ENCODE measurements around the gene CRYBA4. TPM values are rescaled to one million over a fixed set of nuclear protein-coding genes. Genes with fewer than 3 reads are reported as not detected.

CRYBA4 gene
- total RNA-seq, 1 donor = not detected

DNA sequence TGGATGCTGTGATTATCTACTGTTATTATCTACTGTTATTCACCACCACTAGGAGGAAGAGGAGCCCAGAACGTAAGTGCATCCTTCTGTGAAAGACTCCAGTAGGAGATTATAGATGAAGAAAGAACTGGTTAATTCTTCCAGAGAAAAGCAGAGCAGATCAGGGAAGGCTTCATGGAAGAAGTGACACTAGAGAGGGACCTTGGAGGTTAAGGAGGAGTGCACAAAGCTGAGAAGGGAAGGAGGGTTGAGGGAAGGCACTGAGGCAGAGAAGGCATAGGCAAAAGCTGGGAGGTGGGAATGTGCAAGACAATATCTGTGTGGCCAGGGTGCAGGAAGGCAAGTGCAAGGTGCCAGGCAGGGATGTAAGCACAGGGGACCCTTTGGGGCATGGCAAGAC is 17.4 kb upstream of the CRYBA4 start:
- Histone ChIP-seq H3K36me3 (ENCODE audit: insufficient read depth, low read length) (no peaks in the 10 kb centered on the region), H3K79me2 (ENCODE audit: insufficient read depth, low read length) (no peaks in the 10 kb centered on the region), H3K4me3 (ENCODE audit: insufficient read depth, low read length) (no peak overlapping the region), H3K4me2 (ENCODE audit: insufficient read depth, low read length) (no peak overlapping the region), H2AFZ (ENCODE audit: low read length) (no peak overlapping the region), H4K20me1 (ENCODE audit: insufficient read depth, low read length) (no peaks in the 10 kb centered on the region), H3K27ac (ENCODE audit: low read depth, low read length) (no peak overlapping the region), H3K27me3 (ENCODE audit: insufficient read depth, low read length) (peaks cover 4% of the 10 kb centered on the region), H3K4me1 (ENCODE audit: insufficient read depth, low read length) (peaks cover 5% of the 10 kb centered on the region), H3K9me3 (ENCODE audit: low read depth, low read length) (no peaks in the 10 kb centered on the region)
- no peak for DNase-seq (ENCODE audit: insufficient read length, low spot score, missing footprints)
- TF ChIP-seq, protein P1, sequence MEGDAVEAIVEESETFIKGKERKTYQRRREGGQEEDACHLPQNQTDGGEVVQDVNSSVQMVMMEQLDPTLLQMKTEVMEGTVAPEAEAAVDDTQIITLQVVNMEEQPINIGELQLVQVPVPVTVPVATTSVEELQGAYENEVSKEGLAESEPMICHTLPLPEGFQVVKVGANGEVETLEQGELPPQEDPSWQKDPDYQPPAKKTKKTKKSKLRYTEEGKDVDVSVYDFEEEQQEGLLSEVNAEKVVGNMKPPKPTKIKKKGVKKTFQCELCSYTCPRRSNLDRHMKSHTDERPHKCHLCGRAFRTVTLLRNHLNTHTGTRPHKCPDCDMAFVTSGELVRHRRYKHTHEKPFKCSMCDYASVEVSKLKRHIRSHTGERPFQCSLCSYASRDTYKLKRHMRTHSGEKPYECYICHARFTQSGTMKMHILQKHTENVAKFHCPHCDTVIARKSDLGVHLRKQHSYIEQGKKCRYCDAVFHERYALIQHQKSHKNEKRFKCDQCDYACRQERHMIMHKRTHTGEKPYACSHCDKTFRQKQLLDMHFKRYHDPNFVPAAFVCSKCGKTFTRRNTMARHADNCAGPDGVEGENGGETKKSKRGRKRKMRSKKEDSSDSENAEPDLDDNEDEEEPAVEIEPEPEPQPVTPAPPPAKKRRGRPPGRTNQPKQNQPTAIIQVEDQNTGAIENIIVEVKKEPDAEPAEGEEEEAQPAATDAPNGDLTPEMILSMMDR (IDR thresholded peaks at IDR 0.05; ENCODE audit: extremely low read depth, low read depth, low read length) = no peak

DNA sequence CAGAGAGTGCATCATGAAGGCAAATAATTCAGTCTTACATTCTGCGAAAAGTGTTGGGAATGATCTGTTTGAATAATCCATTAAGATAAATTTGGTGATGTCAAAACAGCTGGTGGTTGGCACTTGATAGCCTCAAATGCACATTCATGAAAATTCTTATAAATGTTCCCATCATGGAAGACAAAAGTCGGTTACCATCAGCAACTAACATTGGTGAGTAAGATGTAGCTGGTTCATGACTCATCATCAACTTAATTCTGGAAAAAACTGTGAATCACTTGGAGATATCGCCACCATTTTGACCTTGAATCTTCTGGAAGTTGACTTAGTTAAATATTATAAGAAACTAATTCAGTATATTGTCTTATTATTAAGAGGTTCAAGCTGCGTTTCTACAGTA is 15.2 kb upstream of the CRYBA4 start:
- no peaks in the 10 kb centered on the region for H3K36me3 ChIP-seq (ENCODE audit: insufficient read depth, low read length)
- peak overlapping the region; percentile 67 for H3K27ac ChIP-seq (ENCODE audit: low read depth, low read length)
- H3K4me3 ChIP-seq (ENCODE audit: insufficient read depth, low read length) = no peak overlapping the region
- no peaks in the 10 kb centered on the region for H3K79me2 ChIP-seq (ENCODE audit: insufficient read depth, low read length)
- H3K4me1 ChIP-seq (ENCODE audit: insufficient read depth, low read length) = peaks cover 20% of the 10 kb centered on the region
- H3K9me3 ChIP-seq (ENCODE audit: low read depth, low read length) = no peaks in the 10 kb centered on the region
- DNase-seq (ENCODE audit: insufficient read length, low spot score, missing footprints) = peak; percentile 88
- no peak overlapping the region for H2AFZ ChIP-seq (ENCODE audit: low read length)
- no peaks in the 10 kb centered on the region for H3K27me3 ChIP-seq (ENCODE audit: insufficient read depth, low read length)
- H3K4me2 ChIP-seq (ENCODE audit: insufficient read depth, low read length) = no peak overlapping the region
- TF ChIP-seq, protein P1 (IDR thresholded peaks at IDR 0.05; ENCODE audit: extremely low read depth, low read depth, low read length) = no peak
- H4K20me1 ChIP-seq (ENCODE audit: insufficient read depth, low read length) = no peaks in the 10 kb centered on the region

DNA sequence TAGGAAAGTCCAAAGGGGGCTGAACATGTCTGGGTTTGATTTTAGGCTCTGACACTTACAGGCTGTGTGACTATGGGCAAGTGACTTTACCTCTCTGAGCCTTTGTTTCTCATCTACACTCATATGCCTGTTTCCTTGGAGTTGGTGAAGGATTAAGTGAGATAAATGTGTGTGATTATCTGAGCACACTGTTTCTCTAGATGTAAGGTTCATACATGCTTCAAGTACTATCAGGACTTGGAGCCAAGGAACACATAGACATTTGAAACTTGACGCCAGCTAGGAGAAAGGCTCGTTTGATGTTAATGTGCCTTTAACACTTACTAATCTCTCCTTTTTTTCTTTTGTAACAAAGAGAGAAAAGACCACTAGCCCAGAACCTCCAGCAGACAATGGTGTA is 13.6 kb upstream of the CRYBA4 start:
- Histone ChIP-seq H3K4me1 (ENCODE audit: insufficient read depth, low read length) (peaks cover 20% of the 10 kb centered on the region), H3K27ac (ENCODE audit: low read depth, low read length) (no peak overlapping the region), H3K9me3 (ENCODE audit: low read depth, low read length) (no peaks in the 10 kb centered on the region), H3K27me3 (ENCODE audit: insufficient read depth, low read length) (peaks cover 8% of the 10 kb centered on the region), H4K20me1 (ENCODE audit: insufficient read depth, low read length) (no peaks in the 10 kb centered on the region), H3K79me2 (ENCODE audit: insufficient read depth, low read length) (no peaks in the 10 kb centered on the region), H3K4me3 (ENCODE audit: insufficient read depth, low read length) (no peak overlapping the region), H2AFZ (ENCODE audit: low read length) (no peak overlapping the region), H3K36me3 (ENCODE audit: insufficient read depth, low read length) (no peaks in the 10 kb centered on the region), H3K4me2 (ENCODE audit: insufficient read depth, low read length) (no peak overlapping the region)
- no peak for DNase-seq (ENCODE audit: insufficient read length, low spot score, missing footprints)
- TF ChIP-seq, protein P1 (IDR thresholded peaks at IDR 0.05; ENCODE audit: extremely low read depth, low read depth, low read length) = no peak

DNA sequence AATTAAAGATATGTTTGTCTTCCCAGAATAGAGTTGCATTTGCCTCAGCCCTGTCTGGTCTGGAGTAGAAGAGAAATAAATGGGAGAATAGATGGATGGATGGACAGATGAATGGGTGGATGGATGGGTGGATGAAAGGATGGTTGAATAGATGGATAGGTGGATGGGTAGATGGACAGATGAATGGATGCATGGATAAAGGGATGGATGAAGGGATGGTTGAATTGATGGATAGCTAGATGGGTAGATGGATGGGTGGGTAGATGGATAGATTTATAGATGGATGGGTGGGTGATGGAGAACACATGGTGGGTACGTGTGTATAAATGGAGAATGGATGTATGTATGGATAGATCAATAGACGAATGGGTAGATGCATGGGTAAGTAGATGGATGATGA is 12.5 kb upstream of the CRYBA4 start:
- no peaks in the 10 kb centered on the region for H3K36me3 ChIP-seq (ENCODE audit: insufficient read depth, low read length)
- H3K4me3 ChIP-seq (ENCODE audit: insufficient read depth, low read length) = no peak overlapping the region
- H3K27ac ChIP-seq (ENCODE audit: low read depth, low read length) = no peak overlapping the region
- H3K4me2 ChIP-seq (ENCODE audit: insufficient read depth, low read length) = no peak overlapping the region
- peaks cover 20% of the 10 kb centered on the region for H3K4me1 ChIP-seq (ENCODE audit: insufficient read depth, low read length)
- H4K20me1 ChIP-seq (ENCODE audit: insufficient read depth, low read length) = no peaks in the 10 kb centered on the region
- H2AFZ ChIP-seq (ENCODE audit: low read length) = no peak overlapping the region
- no peaks in the 10 kb centered on the region for H3K9me3 ChIP-seq (ENCODE audit: low read depth, low read length)
- TF ChIP-seq, protein P1 (IDR thresholded peaks at IDR 0.05; ENCODE audit: extremely low read depth, low read depth, low read length) = no peak
- DNase-seq (ENCODE audit: insufficient read length, low spot score, missing footprints) = no peak
- peaks cover 9% of the 10 kb centered on the region for H3K27me3 ChIP-seq (ENCODE audit: insufficient read depth, low read length)
- no peaks in the 10 kb centered on the region for H3K79me2 ChIP-seq (ENCODE audit: insufficient read depth, low read length)
